Hematopoietic multipotent progenitor cell treated with erythropoietin and hydrocortisone succinate and interleukin-3 and kit ligand, for 4 days (in vitro differentiated cells): ENCODE results near the gene KCNK7.

ENCODE experiments used
- DNase-seq: peaks from one replicate; pipeline ENCODE4 v3.0.0-alpha.2; 2015

The KCNK7 gene

GRCh38 chr11:65610404-65610803 is 14.8 kb upstream of the KCNK7 start:
- no peak for DNase-seq

GRCh38 chr11:65609665-65610064 is 14.1 kb upstream of the KCNK7 start:
- DNase-seq: no peak

- DNase-seq: peak; percentile 71
Observed at GRCh38 chr11:65609229-65609628, 13.6 kb upstream of the KCNK7 start.

GRCh38 chr11:65607614-65608426 is 12.2 kb upstream of the KCNK7 start:
- DNase-seq: no peak

GRCh38 chr11:65606876-65607613 is 11.4 kb upstream of the KCNK7 start:
- peak; percentile 54 for DNase-seq

GRCh38 chr11:65604258-65604657 is 8.7 kb upstream of the KCNK7 start:
- no peak for DNase-seq

GRCh38 chr11:65599955-65600246 is 4.3 kb upstream of the KCNK7 start:
- no peak for DNase-seq

GRCh38 chr11:65599216-65599954 is 3.8 kb upstream of the KCNK7 start:
- no peak for DNase-seq

GRCh38 chr11:65598258-65598699 is 2.7 kb upstream of the KCNK7 start:
- no peak for DNase-seq

GRCh38 chr11:65596520-65596919 is 920 bp upstream of the KCNK7 start:
- DNase-seq: no peak

- DNase-seq: peak; percentile 70
Observed at GRCh38 chr11:65595131-65595530, 469 bp downstream of the KCNK7 start.

- peak; percentile 77 for DNase-seq
Observed at GRCh38 chr11:65593518-65594414, 1.8 kb downstream of the KCNK7 start.

GRCh38 chr11:65592858-65593517 is 2.6 kb downstream of the KCNK7 start:
- DNase-seq: no peak

GRCh38 chr11:65591939-65592857 is 3.4 kb downstream of the KCNK7 start:
- DNase-seq: no peak

- no peak for DNase-seq
Observed at GRCh38 chr11:65590240-65590738, 5.3 kb downstream of the KCNK7 start.

GRCh38 chr11:65589444-65590239 is 6.0 kb downstream of the KCNK7 start:
- DNase-seq: peak; percentile 89

GRCh38 chr11:65588199-65589054 is 7.2 kb downstream of the KCNK7 start:
- peak; percentile 91 for DNase-seq

- DNase-seq: peak; percentile 31
Observed at GRCh38 chr11:65586676-65587075, 8.9 kb downstream of the KCNK7 start.

- no peak for DNase-seq
Observed at GRCh38 chr11:65586247-65586630, 9.4 kb downstream of the KCNK7 start.
